Aorta (tissue), 5 donors: Measurements from ENCODE around the gene MYO3B. TPM values are rescaled to one million over a fixed set of nuclear protein-coding genes. Genes with fewer than 3 reads are reported as not detected.
A peak's percentile ranks its signal among the peaks of the same experiment; 100 is the strongest.
"Not testable (repeated sequence)": the region's sequence is repeated elsewhere in the genome, so short reads cannot be mapped to it uniquely, and the experiment has no call there.

Experiments
- ATAC-seq: fragments of 200-7000 bp; cut with Tn5 transposase; one replicate; pipeline ENCODE4 v1.9.1; 2022; ENCODE audit warnings: moderate library complexity; ENCODE audit not compliant: low FRiP score
- DNase-seq, 2 donors: peaks; one replicate each; pipeline ENCODE4 v3.0.0-alpha.2; 2020
- H3K27ac ChIP-seq, 2 donors: one replicate each; pipeline ENCODE4 v1.5.1; 2013; ENCODE audit warnings: low read length in 2 of 2, mild to moderate bottlenecking in 2 of 2, moderate library complexity in 2 of 2, control low read depth in 1 of 2, inconsistent platforms in 1 of 2, low read depth in 1 of 2
- H3K27me3 ChIP-seq, 2 donors: one replicate each; pipeline ENCODE4 v1.6.1; 2013; ENCODE audit warnings: control low read depth in 1 of 2, low read length in 1 of 2, mild to moderate bottlenecking in 1 of 2, moderate library complexity in 1 of 2; ENCODE audit not compliant: insufficient read depth in 2 of 2, control insufficient read depth in 1 of 2
- H3K36me3 ChIP-seq, 2 donors: one replicate each; pipeline ENCODE4 v1.6.1; 2013; ENCODE audit warnings: control low read depth in 1 of 2, low read length in 1 of 2, mild to moderate bottlenecking in 1 of 2; ENCODE audit not compliant: insufficient read depth in 2 of 2, control insufficient read depth in 1 of 2
- H3K4me1 ChIP-seq, 2 donors: one replicate each; pipeline ENCODE4 v1.6.1; 2013; ENCODE audit warnings: low read length in 2 of 2, control low read depth in 1 of 2, mild to moderate bottlenecking in 1 of 2, moderate library complexity in 1 of 2; ENCODE audit not compliant: insufficient read depth in 2 of 2, control insufficient read depth in 1 of 2
- H3K4me3 ChIP-seq, 2 donors: one replicate each; pipeline ENCODE4 v1.5.1; 2013; ENCODE audit warnings: low read length in 2 of 2, control low read depth in 1 of 2, mild to moderate bottlenecking in 1 of 2
- H3K9me3 ChIP-seq: one replicate; pipeline ENCODE4 v1.6.1; 2013; ENCODE audit warnings: mild to moderate bottlenecking, low read length; ENCODE audit not compliant: control insufficient read depth
- WGBS, 2 donors: extraction: QIAGEN DNeasy Blood & Tissue Kit; methylation state at CpG; one replicate each; pipeline ENCODE4 v1.1.7; 2013; 5-methylcytosine and 5-hydroxymethylcytosine counted together
- intact Hi-C, 2 donors: fragments of 100-400 bp; cut with DNase I; formaldehyde crosslinking; loops; one replicate each; pipeline versions ENCODE4 v1.14.2 to v1.15.0; 2022
- polyA plus RNA-seq, 2 donors: library from polyadenylated mRNA; stranded (reverse); fragments of 200-250 nt; gene quantifications; one replicate each; pipeline ENCODE4 v1.2.3, GENCODE V29; 2013
- total RNA-seq, 2 donors: library from RNA; stranded (reverse); fragmentation: NEBNext Ultra II Directional; extraction: Animal tissue kit (Norgen Biotek cat#: 25700); gene quantifications; one replicate each; pipeline ENCODE4 v1.2.1, GENCODE V29; 2021
- donor health status: healthy with polysubstance abuse.
- donor health status: Bipolar disorder and iron deficiency.
- donor health status: DM: no; HTN: no; CAD: no.
- donor health status: DM: no; HTN: no; CAD: no.
- donor health status: DM: yes; HTN: yes; CAD: no.

Gene MYO3B
- total and polyA plus RNA-seq, 4 donors, result 0.05 to 0.32 TPM; not detected in 2

GRCh38 chr2:170213281-170213625 is 35.3 kb downstream of the MYO3B start:
- H3K4me3 ChIP-seq, H3K9me3 ChIP-seq, ATAC-seq, DNase-seq, H3K36me3 ChIP-seq, H3K27ac ChIP-seq, intact Hi-C loops, H3K4me1 ChIP-seq, H3K27me3 ChIP-seq: not testable (repeated sequence)
- WGBS, 2 donors, result 44 to 51% methylated on average over 10 of the region's 10 CpGs

- no peaks in the 10 kb centered on the region for H3K27me3 ChIP-seq
- no peak for DNase-seq
- no peak overlapping the region for H3K4me3 ChIP-seq
- H3K4me1 ChIP-seq, result peaks cover 0 to 1% of the 10 kb centered on the region in 2 donors
- 56 to 68% methylated on average over 2 of the region's 2 CpGs for WGBS, 2 donors
- no peak for ATAC-seq
- intact Hi-C loops, result no loop called here
- no peaks in the 10 kb centered on the region for H3K9me3 ChIP-seq
- no peaks in the 10 kb centered on the region for H3K36me3 ChIP-seq
- no peak overlapping the region for H3K27ac ChIP-seq
Measured at GRCh38 chr2:170213651-170214050, 35.7 kb downstream of the MYO3B start.

- Histone ChIP-seq H3K9me3 (no peaks in the 10 kb centered on the region), H3K36me3 (no peaks in the 10 kb centered on the region)
- 66 to 70% methylated on average over 7 of the region's 7 CpGs for WGBS, 2 donors
Measured at GRCh38 chr2:170214309-170214948, 36.5 kb downstream of the MYO3B start.

GRCh38 chr2:170215021-170215420 is 37.1 kb downstream of the MYO3B start:
- Histone ChIP-seq H3K27ac (no peak overlapping the region), H3K36me3 (no peaks in the 10 kb centered on the region), H3K4me3 (no peak overlapping the region), H3K27me3 (no peaks in the 10 kb centered on the region), H3K4me1 (peaks cover 0 to 1% of the 10 kb centered on the region in 2 donors), H3K9me3 (no peaks in the 10 kb centered on the region)
- intact Hi-C loops, result no loop called here
- DNase-seq, result no peak
- WGBS, 2 donors, result 58 to 66% methylated on average over 2 of the region's 2 CpGs
- ATAC-seq, result no peak

More at GRCh38 chr2:170214309-170214948, 36.5 kb downstream of the MYO3B start:
- intact Hi-C loops, result no loop called here
- ATAC-seq (no peak), DNase-seq (no peak)
- H3K4me3 ChIP-seq, result no peak overlapping the region
- H3K27ac ChIP-seq, result peak overlapping the region in 1 of 2 donors; percentile 14
- peaks cover 0 to 1% of the 10 kb centered on the region in 2 donors for H3K4me1 ChIP-seq
- no peaks in the 10 kb centered on the region for H3K27me3 ChIP-seq

GRCh38 chr2:170216428-170216827 is 38.5 kb downstream of the MYO3B start:
- no peaks in the 10 kb centered on the region for H3K9me3 ChIP-seq
- DNase-seq (no peak), ATAC-seq (no peak)
- H3K27me3 ChIP-seq, result no peaks in the 10 kb centered on the region
- intact Hi-C loops, result no loop called here
- H3K27ac ChIP-seq, result no peak overlapping the region
- no peaks in the 10 kb centered on the region for H3K36me3 ChIP-seq
- H3K4me3 ChIP-seq, result no peak overlapping the region
- WGBS, 2 donors, result 93 to 96% methylated on average over 3 of the region's 3 CpGs
- peaks cover 0 to 1% of the 10 kb centered on the region in 2 donors for H3K4me1 ChIP-seq

GRCh38 chr2:170216981-170217380 is 39.0 kb downstream of the MYO3B start:
- ATAC-seq, result no peak
- no peaks in the 10 kb centered on the region for H3K9me3 ChIP-seq

GRCh38 chr2:170217778-170218251 is 39.9 kb downstream of the MYO3B start:
- no peaks in the 10 kb centered on the region for H3K9me3 ChIP-seq
- WGBS, 2 donors, result 37 to 50% methylated on average over 4 of the region's 4 CpGs
- ATAC-seq (peak; percentile 28), DNase-seq (no peak)
- H3K4me1 ChIP-seq, result peaks cover 0 to 1% of the 10 kb centered on the region in 2 donors
- no peak overlapping the region for H3K27ac ChIP-seq
- intact Hi-C loops, result no loop called here
- no peaks in the 10 kb centered on the region for H3K36me3 ChIP-seq
- no peaks in the 10 kb centered on the region for H3K27me3 ChIP-seq
- H3K4me3 ChIP-seq, result no peak overlapping the region

More at GRCh38 chr2:170216981-170217380, 39.0 kb downstream of the MYO3B start:
- Histone ChIP-seq H3K27ac (no peak overlapping the region), H3K4me1 (peaks cover 0 to 1% of the 10 kb centered on the region in 2 donors), H3K27me3 (no peaks in the 10 kb centered on the region), H3K36me3 (no peaks in the 10 kb centered on the region), H3K4me3 (no peak overlapping the region)
- intact Hi-C loops, result no loop called here
- no peak for DNase-seq
- WGBS, 2 donors, result 70 to 76% methylated on average over 5 of the region's 5 CpGs

- no peaks in the 10 kb centered on the region for H3K4me1 ChIP-seq
- no peaks in the 10 kb centered on the region for H3K36me3 ChIP-seq
- H3K9me3 ChIP-seq, result no peaks in the 10 kb centered on the region
- ATAC-seq (no peak), DNase-seq (no peak)
- no peak overlapping the region for H3K27ac ChIP-seq
- H3K27me3 ChIP-seq, result no peaks in the 10 kb centered on the region
- WGBS, 2 donors, result 80 to 88% methylated on average over 2 of the region's 2 CpGs
- intact Hi-C loops, result no loop called here
- no peak overlapping the region for H3K4me3 ChIP-seq
Measured at GRCh38 chr2:170218456-170218855, 40.5 kb downstream of the MYO3B start.

- Histone ChIP-seq H3K4me1 (no peaks in the 10 kb centered on the region), H3K9me3 (no peaks in the 10 kb centered on the region), H3K27ac (no peak overlapping the region), H3K36me3 (no peaks in the 10 kb centered on the region), H3K27me3 (no peaks in the 10 kb centered on the region), H3K4me3 (no peak overlapping the region)
- DNase-seq (no peak), ATAC-seq (no peak)
- 14 to 25% methylated on average over 1 of the region's 1 CpG for WGBS, 2 donors
- intact Hi-C loops, result no loop called here
Measured at GRCh38 chr2:170218931-170219330, 41.0 kb downstream of the MYO3B start.
